ENCODE data around the gene RAP1B.

The RAP1B gene

DNA sequence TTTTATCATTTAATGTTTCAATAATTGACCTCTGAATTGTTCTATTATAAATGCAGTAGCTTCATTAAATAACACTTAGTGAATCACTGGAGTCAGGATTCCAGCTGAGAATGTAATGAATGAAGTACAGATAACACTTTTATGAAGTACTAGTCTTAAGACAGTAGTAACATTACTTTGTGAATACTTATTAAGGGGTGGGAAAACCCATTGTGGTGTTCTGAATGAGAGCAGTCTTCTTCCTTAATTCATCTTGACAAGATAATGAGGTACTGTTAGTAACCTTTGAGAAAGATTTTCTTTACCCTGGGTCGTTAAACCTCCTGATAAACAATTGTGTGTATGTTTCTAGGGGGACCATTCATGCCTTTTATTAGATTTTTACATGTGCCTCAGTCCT, 88.8 kb downstream of the RAP1B start:
- no peak for DNase-seq (ENCODE audit: low spot score)

Measured in HuH-7 (cell line).